BLaER1 (cell line): ENCODE data around the gene MTHFD1.

ENCODE experiments used
- H3K27ac ChIP-seq: shearing (Covaris generic); formaldehyde crosslinking; 2 replicates; pipeline ENCODE4 v1.8.1; 2022
- H3K27me3 ChIP-seq: shearing (Covaris generic); formaldehyde crosslinking; 2 replicates; pipeline ENCODE4 v1.8.1; 2022
- H3K36me3 ChIP-seq: shearing (Covaris generic); formaldehyde crosslinking; 2 replicates; pipeline ENCODE4 v1.8.1; 2022
- H3K4me1 ChIP-seq: shearing (Covaris generic); formaldehyde crosslinking; 2 replicates; pipeline ENCODE4 v1.8.1; 2022
- H3K4me2 ChIP-seq: shearing (Covaris generic); formaldehyde crosslinking; 2 replicates; pipeline ENCODE4 v1.8.1; 2022
- H3K4me3 ChIP-seq: shearing (Covaris generic); formaldehyde crosslinking; 2 replicates; pipeline ENCODE4 v1.8.1; 2022
- H3K9ac ChIP-seq: shearing (Covaris generic); formaldehyde crosslinking; 2 replicates; pipeline ENCODE4 v1.8.1; 2022
- H3K9me3 ChIP-seq: shearing (Covaris generic); formaldehyde crosslinking; 2 replicates; pipeline ENCODE4 v1.8.1; 2022
- H4K20me1 ChIP-seq: shearing (Covaris generic); formaldehyde crosslinking; 2 replicates; pipeline ENCODE4 v1.8.1; 2022
- Cebpa-rat ChIP-seq: shearing (Covaris generic); IDR thresholded peaks from 2 replicates; pipeline ENCODE4 v1.8.1; 2022

Gene MTHFD1

DNA sequence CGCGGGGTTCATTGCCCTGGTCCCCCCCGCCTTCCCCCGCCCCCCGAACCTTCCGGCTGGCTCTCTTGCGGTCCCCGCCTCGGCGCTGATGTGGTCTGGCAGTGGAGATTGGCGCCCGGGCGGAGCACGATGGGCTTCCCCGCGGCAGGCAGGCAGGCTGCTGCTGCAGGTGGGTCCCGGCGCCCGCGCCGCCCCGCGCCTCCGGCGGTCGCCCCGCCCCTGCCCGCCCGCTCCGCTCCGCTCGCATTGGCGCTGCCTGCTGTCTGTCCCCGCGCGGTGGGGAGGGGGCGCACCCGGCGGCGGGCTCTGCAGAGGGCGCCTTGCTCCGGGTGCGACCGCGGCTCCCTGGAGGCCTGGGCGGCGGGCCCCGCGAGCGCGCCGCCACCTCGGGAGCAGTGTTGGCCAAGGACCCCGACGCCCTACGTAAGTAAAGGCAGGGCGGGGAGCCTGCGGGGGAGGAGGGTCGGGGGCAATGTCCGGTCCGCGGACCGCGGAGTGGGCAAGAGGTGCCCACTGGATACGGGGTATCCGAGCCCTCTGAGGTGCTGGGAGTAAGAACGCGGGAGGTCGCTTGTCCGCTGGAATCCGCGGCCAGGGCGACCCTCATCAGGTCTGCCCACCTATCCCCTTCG is 77.2 kb downstream of the MTHFD1 start, which contains the start of gene AKAP5:
Gene AKAP5 (plus strand): TSS at position 309 of the 632 bp plus-strand sequence. CDS start 2,896 bp downstream, outside the sequence.
- peak within 1 kb of the TSS; percentile 86 for H3K4me2 ChIP-seq
- H3K9ac ChIP-seq: peak within 1 kb of the TSS; percentile 57
- H3K9me3 ChIP-seq: no peaks in the 10 kb centered on the region
- no peak within 1 kb of the TSS for H3K27ac ChIP-seq
- peaks cover 47% of the 10 kb centered on the region for H4K20me1 ChIP-seq
- peak within 1 kb of the TSS; percentile 66 for H3K4me3 ChIP-seq
- TF ChIP-seq Cebpa-rat: no peak
- H3K4me1 ChIP-seq: peaks cover 14% of the 10 kb centered on the region
- H3K36me3 ChIP-seq: peaks cover 18% of the 10 kb centered on the region
- H3K27me3 ChIP-seq: peaks cover 6% of the 10 kb centered on the region; the same call in 1 of the 2 replicates

- Histone ChIP-seq H3K9me3 (no peaks in the 10 kb centered on the region), H3K27ac (no peak overlapping the region), H3K4me2 (peak overlapping the region; percentile 86), H3K9ac (peak overlapping the region; percentile 57), H3K27me3 (peaks cover 6% of the 10 kb centered on the region; the same call in 1 of the 2 replicates), H3K36me3 (peaks cover 11% of the 10 kb centered on the region), H3K4me3 (peak overlapping the region; percentile 66), H3K4me1 (peaks cover 14% of the 10 kb centered on the region), H4K20me1 (peaks cover 47% of the 10 kb centered on the region)
- no peak for TF ChIP-seq Cebpa-rat
These were observed 77.8 kb downstream of the MTHFD1 start for GRCh38 chr14:64465831-64466554.

GRCh38 chr14:64467101-64467500 is 78.9 kb downstream of the MTHFD1 start:
- TF ChIP-seq Cebpa-rat: no peak
- Histone ChIP-seq H3K4me1 (peaks cover 14% of the 10 kb centered on the region), H3K36me3 (peaks cover 6% of the 10 kb centered on the region; the same call in 1 of the 2 replicates), H4K20me1 (peaks cover 47% of the 10 kb centered on the region), H3K4me3 (no peak overlapping the region), H3K27ac (no peak overlapping the region), H3K4me2 (no peak overlapping the region), H3K9ac (no peak overlapping the region), H3K9me3 (no peaks in the 10 kb centered on the region), H3K27me3 (peaks cover 6% of the 10 kb centered on the region; the same call in 1 of the 2 replicates)

GRCh38 chr14:64467566-64467965 is 79.4 kb downstream of the MTHFD1 start:
- Histone ChIP-seq H3K9ac (no peak overlapping the region), H3K9me3 (no peaks in the 10 kb centered on the region), H3K4me1 (peaks cover 14% of the 10 kb centered on the region), H3K36me3 (peaks cover 2% of the 10 kb centered on the region; the same call in 1 of the 2 replicates), H3K27ac (no peak overlapping the region), H3K4me3 (no peak overlapping the region), H4K20me1 (peaks cover 47% of the 10 kb centered on the region), H3K27me3 (peaks cover 6% of the 10 kb centered on the region; the same call in 1 of the 2 replicates), H3K4me2 (no peak overlapping the region)
- no peak for TF ChIP-seq Cebpa-rat

GRCh38 chr14:64468451-64468850 is 80.3 kb downstream of the MTHFD1 start:
- no peak overlapping the region for H3K9ac ChIP-seq
- H3K4me3 ChIP-seq: no peak overlapping the region
- H3K4me2 ChIP-seq: no peak overlapping the region
- peaks cover 6% of the 10 kb centered on the region; the same call in 1 of the 2 replicates for H3K27me3 ChIP-seq
- H4K20me1 ChIP-seq: peaks cover 47% of the 10 kb centered on the region
- no peaks in the 10 kb centered on the region for H3K36me3 ChIP-seq
- no peaks in the 10 kb centered on the region for H3K9me3 ChIP-seq
- no peak for TF ChIP-seq Cebpa-rat
- no peak overlapping the region for H3K27ac ChIP-seq
- H3K4me1 ChIP-seq: peaks cover 14% of the 10 kb centered on the region

DNA sequence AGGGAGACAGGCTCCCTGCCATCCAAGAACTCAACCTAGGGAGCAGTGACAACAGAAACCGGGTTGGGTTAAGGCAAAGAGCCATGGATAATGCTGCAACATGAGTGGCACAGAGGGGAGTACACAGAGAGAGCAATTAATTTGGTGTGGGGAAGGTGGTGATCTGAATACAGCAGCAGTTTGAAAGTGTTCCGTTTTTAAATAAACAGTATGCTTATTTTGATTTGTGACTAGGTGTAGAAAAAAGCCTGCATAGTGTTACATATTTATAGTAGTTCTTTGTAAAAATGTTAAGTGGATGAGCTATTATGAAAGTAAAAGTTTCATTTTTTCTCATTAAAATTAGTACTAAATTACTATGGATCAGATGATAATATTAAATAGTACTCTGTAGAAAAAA is 85.9 kb downstream of the MTHFD1 start:
- H3K9ac ChIP-seq: no peak overlapping the region

DNA sequence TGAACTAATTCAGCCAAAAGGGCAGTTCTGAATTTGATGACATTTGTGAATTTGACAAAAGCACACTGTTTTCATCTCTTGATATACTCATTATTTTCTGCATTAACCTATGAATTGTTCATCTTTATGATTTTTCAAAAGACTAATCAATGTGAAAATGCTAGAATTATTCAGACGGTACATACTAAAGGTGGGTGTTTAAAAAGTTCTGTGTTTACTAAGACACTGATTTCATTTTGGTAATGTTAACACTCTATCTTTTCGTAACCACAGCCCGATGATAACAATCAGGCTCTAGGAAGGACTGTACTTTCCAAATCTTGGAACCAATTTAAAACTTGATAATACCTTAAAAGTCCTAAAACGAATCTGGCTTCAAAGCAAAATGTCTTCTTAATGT is 86.5 kb downstream of the MTHFD1 start:
- no peak overlapping the region for H3K4me3 ChIP-seq
- no peak overlapping the region for H3K9ac ChIP-seq
- no peak overlapping the region for H3K27ac ChIP-seq
- no peaks in the 10 kb centered on the region for H3K27me3 ChIP-seq
- H3K36me3 ChIP-seq: peaks cover 9% of the 10 kb centered on the region; the same call in 1 of the 2 replicates
- H3K4me2 ChIP-seq: no peak overlapping the region
- no peaks in the 10 kb centered on the region for H3K9me3 ChIP-seq
- no peaks in the 10 kb centered on the region for H3K4me1 ChIP-seq
- H4K20me1 ChIP-seq: no peaks in the 10 kb centered on the region
- no peak for TF ChIP-seq Cebpa-rat

More for the DNA sequence above, 85.9 kb downstream of the MTHFD1 start:
- Histone ChIP-seq H3K9me3 (no peaks in the 10 kb centered on the region), H3K4me2 (no peak overlapping the region), H3K4me1 (no peaks in the 10 kb centered on the region), H3K4me3 (no peak overlapping the region), H3K27me3 (no peaks in the 10 kb centered on the region), H3K36me3 (peaks cover 9% of the 10 kb centered on the region; the same call in 1 of the 2 replicates), H4K20me1 (peaks cover under 1% of the 10 kb centered on the region; the same call in 1 of the 2 replicates), H3K27ac (no peak overlapping the region)
- TF ChIP-seq Cebpa-rat: no peak

- no peak for TF ChIP-seq Cebpa-rat
- Histone ChIP-seq H3K36me3 (peaks cover 13% of the 10 kb centered on the region; the same call in 1 of the 2 replicates), H3K27ac (no peak overlapping the region), H3K4me1 (no peaks in the 10 kb centered on the region), H3K27me3 (no peaks in the 10 kb centered on the region), H3K9ac (no peak overlapping the region), H3K9me3 (no peaks in the 10 kb centered on the region), H3K4me3 (no peak overlapping the region), H4K20me1 (no peaks in the 10 kb centered on the region), H3K4me2 (no peak overlapping the region)
These were observed 87.6 kb downstream of the MTHFD1 start for GRCh38 chr14:64475585-64476273.

DNA sequence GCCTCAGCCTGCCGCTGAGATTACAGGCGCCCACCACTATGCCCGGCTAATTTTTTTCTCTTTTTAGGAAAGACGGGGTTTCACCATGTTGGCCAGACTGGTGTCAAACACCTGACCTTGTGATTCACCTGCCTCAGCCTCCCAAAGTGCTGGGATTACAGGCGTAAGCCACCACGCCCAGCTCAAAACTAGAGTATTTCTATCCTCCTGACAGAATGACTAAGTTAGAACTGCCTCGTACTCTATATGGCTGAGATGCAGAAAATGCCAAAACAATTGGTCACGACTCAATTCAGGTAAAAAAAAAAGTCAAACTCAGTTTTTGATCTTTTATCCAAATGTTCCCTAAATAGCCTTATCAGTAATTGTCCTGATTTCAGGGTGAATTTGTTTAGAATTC is 88.3 kb downstream of the MTHFD1 start:
- Histone ChIP-seq H3K36me3 (peaks cover 20% of the 10 kb centered on the region), H3K4me2 (no peak overlapping the region)
- TF ChIP-seq Cebpa-rat: no peak

More for the DNA sequence above, 88.3 kb downstream of the MTHFD1 start:
- H3K27ac ChIP-seq: no peak overlapping the region
- no peaks in the 10 kb centered on the region for H3K9me3 ChIP-seq
- H3K9ac ChIP-seq: no peak overlapping the region
- no peak overlapping the region for H3K4me3 ChIP-seq
- no peaks in the 10 kb centered on the region for H4K20me1 ChIP-seq
- no peaks in the 10 kb centered on the region for H3K27me3 ChIP-seq
- no peaks in the 10 kb centered on the region for H3K4me1 ChIP-seq
